SHP77 (cell line): ENCODE measurements around the gene PURA.
A peak's percentile ranks its signal among the peaks of the same experiment; 100 is the strongest.
"Not testable (repeated sequence)": the region's sequence is repeated elsewhere in the genome, so short reads cannot be mapped to it uniquely, and the experiment has no call there.

Source experiments
- DNase-seq, 2 experiments: peaks; one replicate each; lab custom pipeline; 2025; lab: John Stamatoyannopoulos, UW

Gene PURA

GRCh38 chr5:140135127-140135526 lies 21.2 kb downstream of the PURA start:
- DNase-seq, result no peak

DNA sequence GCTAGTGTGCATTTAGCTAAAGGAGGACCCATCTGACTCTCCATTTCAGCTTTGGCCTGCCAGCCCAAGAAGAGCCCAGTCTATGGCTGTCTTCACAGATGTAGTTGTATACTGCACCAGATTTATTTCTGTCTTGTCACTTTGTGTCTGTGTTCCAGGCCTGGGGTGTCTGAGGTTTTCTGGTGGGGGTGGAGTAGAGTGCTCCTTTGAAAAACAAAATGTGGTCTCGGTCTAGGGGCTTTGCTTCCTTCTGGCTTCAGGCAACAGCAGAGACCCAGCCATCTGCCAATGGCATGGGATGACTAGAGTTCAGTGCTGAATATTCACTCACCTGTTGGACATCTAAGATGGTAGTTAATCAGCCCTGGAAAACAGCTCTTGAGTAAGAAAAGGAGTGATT lies 22.7 kb downstream of the PURA start:
- DNase-seq, result no peak

DNA sequence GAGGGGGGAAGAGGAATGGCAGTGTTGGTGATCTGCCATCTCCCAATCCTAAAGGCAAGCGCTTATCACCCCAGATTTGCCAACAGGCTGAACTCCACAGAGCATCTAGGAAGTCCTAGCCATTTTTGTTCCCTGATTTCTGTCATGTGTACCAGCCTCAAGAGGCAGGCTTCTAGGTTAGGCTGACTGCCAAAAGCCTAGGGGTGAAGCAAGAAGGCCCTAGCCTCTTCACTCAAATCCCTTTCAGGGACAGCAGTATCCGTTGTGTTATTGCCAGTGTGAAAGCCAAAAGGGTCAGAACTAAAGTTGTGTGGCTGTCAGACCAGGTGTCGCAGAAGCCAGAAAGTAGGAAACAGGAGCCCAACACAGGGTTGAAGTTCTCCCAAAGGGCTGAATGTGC lies 26.5 kb downstream of the PURA start:
- no peak for DNase-seq

- DNase-seq, result no peak
These were observed 27.3 kb downstream of the PURA start for GRCh38 chr5:140141241-140141640.

- DNase-seq, result no peak
These were observed 28.3 kb downstream of the PURA start for GRCh38 chr5:140142246-140142645.

DNA sequence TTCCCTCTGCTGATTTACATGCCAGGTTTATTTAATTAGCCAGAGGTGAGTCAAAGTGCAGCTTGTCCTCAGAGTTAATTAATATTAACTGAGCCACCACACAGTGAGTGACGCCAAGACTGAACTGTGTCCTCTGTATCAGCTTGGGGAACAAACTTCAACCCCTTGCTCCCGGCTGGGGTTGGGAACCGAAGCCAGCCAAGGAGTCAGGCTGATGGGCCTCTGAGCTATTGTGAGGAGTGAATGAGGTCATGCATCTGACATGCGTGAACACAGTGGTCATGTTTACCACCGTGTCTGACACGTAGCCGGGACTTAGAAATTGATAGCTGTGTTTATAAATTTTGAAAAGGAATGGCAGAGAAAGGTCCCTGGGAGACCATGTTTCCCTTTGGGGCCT lies 28.9 kb downstream of the PURA start:
- DNase-seq, result no peak

- DNase-seq, result no peak
These were observed 29.8 kb downstream of the PURA start for GRCh38 chr5:140143521-140144258.

DNA sequence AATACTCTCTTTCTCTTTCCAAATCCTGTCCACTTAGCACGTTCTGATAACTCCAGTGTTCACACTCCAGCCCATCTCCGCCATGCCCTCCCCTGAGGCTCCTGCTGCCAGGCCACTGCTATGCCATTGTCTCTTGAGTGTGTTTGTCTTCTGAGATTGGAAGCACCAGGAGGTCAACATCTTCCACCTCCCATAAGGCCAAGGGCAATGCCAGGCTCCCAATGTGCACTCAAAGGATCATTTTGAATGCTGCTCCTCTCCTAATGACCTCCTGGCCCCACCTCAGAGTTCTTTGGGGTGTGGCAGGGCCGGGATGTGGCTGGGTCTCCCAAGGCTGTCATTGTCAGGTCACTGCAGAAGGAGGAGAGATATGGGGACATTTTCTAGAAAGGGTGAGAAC lies 31.3 kb downstream of the PURA start:
- DNase-seq, result no peak

DNA sequence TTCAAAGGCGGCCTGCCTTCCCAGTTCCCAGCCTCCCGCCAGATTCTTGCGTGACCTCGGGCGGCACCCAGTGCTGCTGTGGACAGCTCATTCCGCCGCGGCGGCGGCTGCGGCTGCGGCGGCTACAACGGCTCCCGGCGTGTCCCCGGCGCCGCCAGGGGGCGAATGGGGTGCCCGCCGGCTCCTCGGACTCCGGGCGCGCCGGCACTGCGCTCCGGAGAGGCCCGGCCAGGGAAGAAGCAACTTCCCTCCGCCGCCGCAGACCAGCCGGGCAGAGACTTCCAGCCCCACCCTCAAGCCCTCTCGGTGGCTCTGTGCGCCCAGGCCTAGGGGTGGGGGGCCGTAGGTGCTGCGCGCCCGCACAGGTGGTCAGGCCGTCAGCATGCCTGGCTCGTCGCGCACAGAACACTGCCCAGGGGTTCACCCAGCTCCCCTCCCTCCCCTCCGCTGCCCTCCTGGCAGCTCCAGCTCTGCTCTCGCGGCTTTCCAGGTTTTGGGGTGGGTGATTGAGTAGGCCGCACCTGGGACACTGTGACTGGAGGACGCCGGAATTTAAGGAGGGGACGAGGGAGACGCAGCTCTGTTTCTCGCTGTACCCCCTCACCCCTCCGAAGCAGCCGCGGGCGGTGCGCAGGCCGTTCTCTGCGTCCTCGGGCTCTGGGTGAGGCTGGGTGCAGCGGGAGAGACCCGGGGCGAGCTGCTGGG lies 32.1 kb downstream of the PURA start:
- DNase-seq, result no peak

DNA sequence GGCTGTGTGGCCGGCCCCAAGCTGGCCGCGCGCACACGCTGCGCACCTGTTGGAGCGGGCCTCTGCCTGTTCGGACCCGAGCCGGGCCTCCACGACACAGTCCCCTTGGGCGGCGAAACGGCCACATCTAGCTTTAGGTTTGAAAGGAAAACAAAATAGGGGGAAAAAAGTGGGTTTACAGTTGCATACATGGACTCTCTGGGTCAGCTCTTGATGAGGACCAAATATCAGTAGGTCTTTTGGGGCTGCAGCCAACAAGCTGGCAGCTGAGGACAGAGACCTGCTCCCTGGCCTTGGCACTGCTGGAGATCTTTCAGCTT lies 32.6 kb downstream of the PURA start:
- no peak for DNase-seq

GRCh38 chr5:140147460-140147859 lies 33.6 kb downstream of the PURA start:
- DNase-seq, result no peak

DNA sequence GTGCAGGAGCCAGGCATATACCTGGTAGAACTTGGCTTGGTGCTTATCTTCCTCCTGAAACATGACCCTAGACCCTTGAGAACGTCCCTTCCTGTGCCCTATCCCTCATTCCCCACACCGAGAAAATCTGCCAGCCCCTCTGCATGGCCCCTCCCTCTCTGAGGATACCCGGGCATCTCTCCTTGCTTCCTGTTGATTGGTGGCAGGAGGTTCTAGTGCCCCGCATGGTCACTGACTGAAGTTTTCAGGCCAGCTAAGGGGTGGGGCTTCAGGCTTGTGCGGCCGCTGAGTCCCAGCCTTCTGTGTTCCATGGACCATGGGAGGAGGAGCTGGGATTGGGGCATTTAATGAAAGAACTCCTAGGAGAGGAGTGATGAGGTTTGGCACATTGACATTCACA lies 34.6 kb downstream of the PURA start:
- no peak for DNase-seq

DNA sequence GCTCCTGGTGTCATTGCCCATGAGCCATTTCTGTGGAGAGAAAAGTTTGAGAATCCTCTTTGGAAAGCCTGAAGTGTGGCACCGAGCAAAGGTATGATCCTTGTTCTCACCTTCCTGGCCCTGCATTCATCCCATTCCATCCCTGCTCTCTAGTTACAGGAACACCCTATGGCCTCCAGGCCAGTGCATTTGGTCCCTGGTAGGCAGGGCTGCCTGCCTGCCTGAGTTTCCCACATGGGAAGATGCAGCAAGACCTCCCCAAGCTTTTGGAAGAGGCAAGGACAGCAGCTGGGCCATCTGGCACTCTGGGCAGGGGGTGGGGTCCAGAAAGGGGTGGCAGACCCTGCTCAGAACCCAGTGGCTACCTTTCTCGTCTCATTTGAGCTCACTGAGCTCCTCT lies 36.3 kb downstream of the PURA start:
- no peak for DNase-seq

DNA sequence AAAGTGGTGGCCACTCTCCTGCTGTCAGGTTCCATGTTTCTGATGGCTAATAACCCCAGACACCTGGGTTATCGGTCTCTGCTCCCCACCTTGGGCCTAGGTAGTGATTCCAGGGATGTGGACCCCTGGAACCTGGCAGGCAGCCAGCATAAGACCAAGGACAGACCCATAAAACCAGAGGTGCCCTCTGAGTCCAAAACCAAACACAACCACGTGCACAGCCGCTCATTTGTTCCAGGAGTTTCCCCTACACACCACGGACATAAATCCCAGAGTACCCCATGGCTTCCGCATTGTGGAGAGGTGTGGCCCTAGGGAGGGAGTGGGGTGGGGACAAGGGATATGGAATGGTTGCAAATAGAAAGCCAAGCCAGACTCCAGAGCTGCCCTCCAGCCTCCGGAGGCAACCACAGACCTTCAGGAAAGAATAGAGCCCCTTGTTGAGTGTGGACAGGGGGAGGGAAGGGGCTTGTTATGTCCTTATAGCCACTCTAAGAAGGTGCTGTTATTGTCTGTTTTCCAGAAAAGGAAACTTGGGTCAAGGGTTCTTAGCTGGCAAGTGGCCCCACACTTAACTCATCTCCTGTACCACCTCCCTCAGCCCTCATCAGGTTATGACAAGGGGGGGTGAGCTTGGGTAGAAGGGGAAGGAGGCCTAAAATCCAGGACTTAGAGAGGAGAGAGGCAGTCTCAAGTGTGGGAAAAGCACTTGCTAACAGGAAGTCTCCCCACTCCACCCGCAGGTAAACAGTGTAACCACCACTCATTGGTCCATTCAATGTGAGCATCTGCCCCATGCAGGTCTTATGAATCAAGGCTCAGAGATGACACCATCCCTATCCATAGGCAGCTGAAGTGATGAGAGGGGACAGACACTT lies 37.5 kb downstream of the PURA start:
- peak; percentile 16 to 30 for DNase-seq

DNA sequence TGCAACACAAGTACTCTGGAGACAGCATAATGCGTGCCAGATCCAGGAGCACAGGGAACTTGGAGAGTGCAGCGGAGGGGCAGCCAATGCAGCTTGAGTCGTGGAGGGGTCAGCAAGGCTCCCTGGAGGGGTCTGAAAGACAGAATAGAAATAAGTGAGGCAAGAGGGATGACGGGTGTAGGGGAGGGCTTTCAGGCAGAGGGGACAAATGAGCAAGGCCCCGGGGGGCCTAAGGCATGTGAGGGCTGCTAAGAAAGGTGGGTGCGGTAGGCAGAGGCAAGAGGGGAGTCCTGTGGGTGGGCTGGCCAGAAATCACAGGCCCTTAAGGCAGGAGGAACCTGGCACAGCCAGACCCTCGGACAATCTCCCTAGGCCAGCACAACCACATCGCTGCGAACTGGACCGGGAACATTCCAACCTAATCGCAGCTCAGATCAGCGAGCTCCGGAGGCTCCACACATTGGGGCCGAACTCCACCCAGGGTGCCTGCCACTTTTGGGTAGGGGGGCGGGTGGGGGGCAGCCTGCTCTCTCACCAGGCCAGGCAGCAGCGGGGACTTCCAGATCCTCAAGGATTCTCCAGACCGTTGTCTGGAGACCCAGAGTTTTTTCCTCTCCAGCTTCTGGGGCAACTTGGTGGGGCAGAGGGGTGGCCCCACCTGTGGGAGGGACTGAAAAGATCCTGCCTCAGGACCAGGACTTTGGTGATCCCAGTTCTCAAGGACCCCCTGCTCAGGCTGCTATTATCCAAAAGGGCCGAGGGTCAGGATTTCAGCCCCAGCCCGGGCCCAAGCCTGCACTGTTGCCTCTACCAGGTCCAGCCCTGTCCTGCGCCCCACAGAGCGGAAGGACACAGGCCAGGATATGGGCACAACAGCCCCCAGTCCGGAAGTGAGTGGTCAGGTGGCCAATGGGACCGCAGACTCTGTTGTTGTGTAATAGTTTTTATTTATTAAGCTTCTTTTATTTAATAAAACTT lies 38.4 kb downstream of the PURA start:
- no peak for DNase-seq

- DNase-seq, result no peak
These were observed 39.3 kb downstream of the PURA start for GRCh38 chr5:140153255-140153654.

- no peak for DNase-seq
These were observed 40.0 kb downstream of the PURA start for GRCh38 chr5:140153905-140154304.

GRCh38 chr5:140154710-140155381 lies 40.9 kb downstream of the PURA start:
- not testable (repeated sequence) for DNase-seq

- peak; percentile 86 to 87 for DNase-seq
These were observed 43.3 kb downstream of the PURA start for GRCh38 chr5:140157032-140157781.
